ENCODE data around the gene AIG1.

DNA sequence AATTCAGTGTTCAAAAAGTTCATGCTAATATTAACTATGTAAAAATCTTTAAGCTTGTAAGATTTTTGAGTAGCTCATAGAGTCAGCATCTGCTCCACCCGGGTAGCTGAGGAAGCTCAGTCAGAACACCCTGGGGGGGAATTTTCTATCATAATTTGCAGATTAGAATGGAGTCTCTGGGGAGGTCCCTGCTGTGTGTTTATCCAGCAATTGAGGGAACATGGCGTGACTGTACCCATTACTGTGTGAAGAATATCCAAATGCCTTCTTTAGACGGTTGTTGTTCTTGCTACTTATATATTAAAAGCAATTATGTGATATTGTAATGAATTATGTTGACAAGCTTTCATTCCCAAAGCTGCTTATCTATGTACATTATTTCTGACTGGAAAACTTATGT, 64.8 kb downstream of the AIG1 start:
- TF ChIP-seq, protein P1, sequence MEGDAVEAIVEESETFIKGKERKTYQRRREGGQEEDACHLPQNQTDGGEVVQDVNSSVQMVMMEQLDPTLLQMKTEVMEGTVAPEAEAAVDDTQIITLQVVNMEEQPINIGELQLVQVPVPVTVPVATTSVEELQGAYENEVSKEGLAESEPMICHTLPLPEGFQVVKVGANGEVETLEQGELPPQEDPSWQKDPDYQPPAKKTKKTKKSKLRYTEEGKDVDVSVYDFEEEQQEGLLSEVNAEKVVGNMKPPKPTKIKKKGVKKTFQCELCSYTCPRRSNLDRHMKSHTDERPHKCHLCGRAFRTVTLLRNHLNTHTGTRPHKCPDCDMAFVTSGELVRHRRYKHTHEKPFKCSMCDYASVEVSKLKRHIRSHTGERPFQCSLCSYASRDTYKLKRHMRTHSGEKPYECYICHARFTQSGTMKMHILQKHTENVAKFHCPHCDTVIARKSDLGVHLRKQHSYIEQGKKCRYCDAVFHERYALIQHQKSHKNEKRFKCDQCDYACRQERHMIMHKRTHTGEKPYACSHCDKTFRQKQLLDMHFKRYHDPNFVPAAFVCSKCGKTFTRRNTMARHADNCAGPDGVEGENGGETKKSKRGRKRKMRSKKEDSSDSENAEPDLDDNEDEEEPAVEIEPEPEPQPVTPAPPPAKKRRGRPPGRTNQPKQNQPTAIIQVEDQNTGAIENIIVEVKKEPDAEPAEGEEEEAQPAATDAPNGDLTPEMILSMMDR (conservative IDR thresholded peaks at IDR 0.05; ENCODE audit: low read depth, low read length): no peak
- TF ChIP-seq MXI1 (IDR thresholded peaks at IDR 0.05; ENCODE audit: borderline replicate concordance, low read depth, low read length): no peak
- TF ChIP-seq RAD21 (IDR thresholded peaks at IDR 0.05; ENCODE audit: low read length): no peak
- TF ChIP-seq FOS (IDR thresholded peaks at IDR 0.05; ENCODE audit: low read depth, low read length): no peak
- no peak for TF ChIP-seq POLR2A (IDR thresholded peaks at IDR 0.05; ENCODE audit: low read depth, low read length)
- TF ChIP-seq, protein P2, sequence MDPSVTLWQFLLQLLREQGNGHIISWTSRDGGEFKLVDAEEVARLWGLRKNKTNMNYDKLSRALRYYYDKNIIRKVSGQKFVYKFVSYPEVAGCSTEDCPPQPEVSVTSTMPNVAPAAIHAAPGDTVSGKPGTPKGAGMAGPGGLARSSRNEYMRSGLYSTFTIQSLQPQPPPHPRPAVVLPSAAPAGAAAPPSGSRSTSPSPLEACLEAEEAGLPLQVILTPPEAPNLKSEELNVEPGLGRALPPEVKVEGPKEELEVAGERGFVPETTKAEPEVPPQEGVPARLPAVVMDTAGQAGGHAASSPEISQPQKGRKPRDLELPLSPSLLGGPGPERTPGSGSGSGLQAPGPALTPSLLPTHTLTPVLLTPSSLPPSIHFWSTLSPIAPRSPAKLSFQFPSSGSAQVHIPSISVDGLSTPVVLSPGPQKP (IDR thresholded peaks at IDR 0.05; ENCODE audit: borderline replicate concordance, low read depth, low read length): no peak
- TF ChIP-seq RFX5 (IDR thresholded peaks at IDR 0.05; ENCODE audit: low read depth, low read length): no peak
- TF ChIP-seq CHD1 (IDR thresholded peaks at IDR 0.05; ENCODE audit: low read depth, low read length): no peak
- TF ChIP-seq BHLHE40 (IDR thresholded peaks at IDR 0.05; ENCODE audit: low read depth, low read length): no peak
- no peak for TF ChIP-seq CEBPB (IDR thresholded peaks at IDR 0.05; ENCODE audit: low read depth, low read length)
- no peak for TF ChIP-seq MAZ (IDR thresholded peaks at IDR 0.05; ENCODE audit: borderline replicate concordance, low read depth, low read length)
- no peak for TF ChIP-seq MAFK (IDR thresholded peaks at IDR 0.05; ENCODE audit: low read depth, low read length)
